ENCODE data around the gene IMPDH2.

IMPDH2 gene

DNA sequence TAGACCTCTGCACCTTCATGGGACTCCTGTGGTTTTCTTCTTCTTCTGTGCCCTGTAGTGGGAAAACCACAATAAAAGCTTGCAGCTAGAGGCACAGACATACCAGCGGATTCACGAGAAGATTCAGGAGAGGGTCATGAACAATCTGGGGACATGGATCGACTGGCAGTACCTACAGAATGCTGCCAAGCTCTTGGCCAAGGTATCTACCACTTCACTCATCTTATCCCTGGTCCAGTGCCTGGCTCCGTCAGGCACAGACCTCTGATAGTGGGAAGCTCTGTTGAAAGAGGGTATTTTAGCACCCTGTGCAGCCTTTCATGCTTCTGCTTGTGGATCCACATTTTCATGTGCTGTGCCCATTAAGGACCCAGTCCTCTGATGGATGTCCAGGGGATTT is 48.9 kb downstream of the IMPDH2 start:
- no peak for DNase-seq (ENCODE audit: low read depth in 2 of 2)

DNA sequence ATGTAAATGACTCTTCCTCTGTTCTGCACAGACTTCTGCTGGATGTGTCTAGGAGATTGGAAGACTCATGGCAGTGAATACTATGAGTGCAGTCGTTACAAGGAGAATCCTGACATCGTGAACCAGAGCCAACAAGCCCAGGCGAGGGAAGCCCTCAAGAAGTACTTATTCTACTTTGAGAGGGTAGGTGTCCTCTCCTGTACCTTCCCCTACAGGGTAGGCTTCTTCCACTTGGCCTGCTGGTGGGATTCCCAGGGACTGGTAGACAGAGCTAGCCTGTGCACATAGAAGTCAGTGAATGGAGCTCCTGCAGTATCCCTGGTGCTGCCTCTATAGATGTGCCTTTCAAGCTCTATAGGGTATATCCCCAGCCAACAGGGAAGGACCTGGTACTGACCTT is 49.7 kb downstream of the IMPDH2 start:
- no peak for DNase-seq (ENCODE audit: low read depth in 2 of 2)
